GM10248 (cell line): ENCODE results near the gene ANKRD24.
"Not testable (repeated sequence)": the region's sequence is repeated elsewhere in the genome, so short reads cannot be mapped to it uniquely, and the experiment has no call there.

Experiments
- CTCF ChIA-PET: fragments of 300-600 bp; sonication (Branson Sonifier 250); formaldehyde crosslinking; extraction: SDS; loops from one replicate; lab custom pipeline; 2021; ENCODE audit warnings: antibody characterized with exemption; lab: Yijun Ruan, JAX
- POLR2A ChIA-PET: fragments of 350-650 bp; sonication (Branson Sonifier 250); formaldehyde crosslinking; extraction: SDS; loops from one replicate; lab custom pipeline; 2020; ENCODE audit warnings: antibody characterized with exemption; lab: Yijun Ruan, JAX
- DNase-seq: peaks from one replicate; pipeline ENCODE4 v3.0.0; 2012; ENCODE audit errors: extremely low spot score
- CTCF ChIP-seq: IDR thresholded peaks from 2 replicates; pipeline ENCODE4 v1.5.1; 2012; ENCODE audit warnings: mild to moderate bottlenecking, low read depth; ENCODE audit errors: extremely low read depth, missing control alignments, control extremely low read depth

ANKRD24 gene

GRCh38 chr19:4227771-4228170, 45.3 kb downstream of the ANKRD24 start:
- DNase-seq: no peak
- no peak for TF ChIP-seq CTCF
- ChIA-PET POLR2A (interaction anchor here (0.6 kb wide), 1 partner anchor 36 kb away, joined by 3 read pairs; no protein-coding TSS in a partner anchor), CTCF (interaction anchor here (1.3 kb wide), 1 partner anchor 40 kb away, joined by 3 read pairs; no protein-coding TSS in a partner anchor)

DNA sequence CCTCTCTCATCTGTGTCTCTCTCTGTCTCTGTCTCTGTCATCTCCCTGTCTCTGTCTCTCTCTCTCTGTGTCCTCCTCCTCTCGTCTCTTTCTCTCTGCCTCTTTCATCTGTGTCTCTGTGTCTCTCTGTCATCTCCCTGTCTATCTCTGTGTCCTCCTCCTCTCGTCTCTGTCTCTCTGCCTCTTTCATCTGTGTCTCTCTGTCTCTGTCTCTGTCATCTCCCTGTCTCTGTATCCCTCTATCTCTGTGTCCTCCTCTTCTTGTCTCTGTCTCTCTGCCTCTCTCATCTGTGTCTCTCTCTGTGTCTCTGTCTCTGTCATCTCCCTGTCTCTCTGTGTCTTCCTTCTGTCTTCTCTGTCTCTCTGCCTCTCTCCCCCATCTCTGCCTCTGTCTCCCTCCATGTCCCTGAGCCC, 46.3 kb downstream of the ANKRD24 start:
- no peak for DNase-seq
- no peak for TF ChIP-seq CTCF
- ChIA-PET CTCF (interaction anchor here (1.3 to 2.2 kb wide), 4 partner anchors 8 to 241 kb away, joined by 4 to 11 read pairs (median 6); no protein-coding TSS in a partner anchor), POLR2A (interaction anchor here (0.6 to 2.4 kb wide), 2 partner anchors 11 to 170 kb away, joined by 4 to 20 read pairs; no protein-coding TSS in a partner anchor)

GRCh38 chr19:4229179-4229931, 46.9 kb downstream of the ANKRD24 start, which contains the start of gene EBI3:
Gene EBI3, plus strand, starts transcription at chr19:4229523. Its CDS starts 28 bp downstream, at chr19:4229551.
- POLR2A ChIA-PET: interaction anchor here (0.6 to 2.4 kb wide), 2 partner anchors 11 to 170 kb away, joined by 4 to 20 read pairs; no protein-coding TSS in a partner anchor
- TF ChIP-seq CTCF: no peak
- DNase-seq: peak; percentile 89
- CTCF ChIA-PET: interaction anchor here (1.0 to 2.2 kb wide), 6 partner anchors 8 to 241 kb away, joined by 3 to 11 read pairs (median 4); partner anchors contain the start of gene YJU2

DNA sequence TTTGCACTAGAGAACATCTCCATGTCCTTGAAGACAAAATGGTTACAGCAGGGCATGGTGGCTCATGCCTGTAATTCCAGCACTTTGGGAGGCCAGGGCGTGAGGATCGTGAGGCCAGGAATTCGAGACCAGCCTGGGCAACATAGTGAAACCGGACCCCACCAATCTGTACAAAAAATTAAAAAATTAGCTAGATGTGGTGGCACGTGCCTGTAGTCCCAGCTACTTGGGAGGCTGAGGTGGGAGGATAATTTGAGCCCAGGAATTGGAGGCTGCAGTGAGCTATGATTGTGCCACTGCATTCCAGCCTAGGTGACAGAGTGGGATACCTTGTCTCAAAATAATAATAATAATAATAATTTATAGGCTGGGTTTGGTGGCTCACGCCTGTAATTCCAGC, 47.7 kb downstream of the ANKRD24 start:
- CTCF ChIA-PET: interaction anchor here (1.0 to 2.2 kb wide), 6 partner anchors 9 to 242 kb away, joined by 3 to 11 read pairs (median 4); partner anchors contain the start of gene YJU2
- POLR2A ChIA-PET: interaction anchor here (2.4 kb wide), 1 partner anchor 10 kb away, joined by 20 read pairs; no protein-coding TSS in a partner anchor
- DNase-seq: not testable (repeated sequence)

DNA sequence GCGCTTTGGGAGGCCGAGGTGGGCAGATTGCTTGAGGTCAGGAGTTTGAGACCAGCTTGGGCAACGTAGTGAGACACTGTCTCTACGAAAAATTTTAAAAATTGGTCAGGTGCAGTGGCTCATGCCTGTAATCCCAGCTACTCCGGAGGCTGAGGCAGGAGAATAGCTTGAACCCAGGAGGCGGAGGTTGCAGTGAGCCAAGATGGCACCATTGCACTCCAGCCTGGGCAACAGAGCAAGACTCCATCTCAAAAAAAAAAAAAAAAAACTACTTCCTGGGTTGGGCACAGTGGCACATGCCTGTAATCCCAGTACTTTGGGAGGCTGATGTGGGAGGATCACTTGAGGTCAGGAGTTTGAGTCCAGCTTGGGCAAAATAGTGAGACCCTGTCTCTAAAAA, 49.0 kb downstream of the ANKRD24 start:
- POLR2A ChIA-PET: interaction anchor here (0.6 kb wide), 1 partner anchor 150 kb away, joined by 7 read pairs; no protein-coding TSS in a partner anchor
- CTCF ChIA-PET: interaction anchor here (2.2 to 4.6 kb wide), 2 partner anchors 10 to 11 kb away, joined by 15 to 35 read pairs; no protein-coding TSS in a partner anchor
- DNase-seq: not testable (repeated sequence)

DNA sequence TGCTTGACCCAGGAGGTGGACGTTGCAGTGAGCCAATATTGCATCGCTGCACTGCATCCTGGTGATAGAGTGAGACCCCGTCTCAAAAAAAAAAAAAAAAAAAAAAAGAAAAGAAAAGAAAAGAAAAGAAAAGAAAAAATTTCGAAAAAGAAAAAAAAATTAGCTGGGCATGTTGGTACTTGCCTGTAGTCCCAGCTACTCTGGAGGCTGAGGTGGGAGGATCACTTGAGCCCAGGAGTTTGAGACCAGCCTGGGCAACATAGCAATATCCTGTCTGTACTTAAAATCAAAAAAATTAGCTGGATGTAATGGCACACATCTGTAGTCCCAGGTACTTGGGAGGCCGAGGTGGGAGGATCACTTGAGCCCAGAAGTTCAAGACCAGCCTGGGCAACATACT, 49.6 kb downstream of the ANKRD24 start:
- DNase-seq: not testable (repeated sequence)
- POLR2A ChIA-PET: interaction anchor here (0.6 to 0.7 kb wide), 4 partner anchors 67 to 1049 kb away, joined by 5 to 8 read pairs (median 7); no protein-coding TSS in a partner anchor
- CTCF ChIA-PET: interaction anchor here (1.0 to 4.6 kb wide), 6 partner anchors 11 to 150 kb away, joined by 4 to 35 read pairs (median 10); partner anchors contain the start of genes STAP2 and YJU2

DNA sequence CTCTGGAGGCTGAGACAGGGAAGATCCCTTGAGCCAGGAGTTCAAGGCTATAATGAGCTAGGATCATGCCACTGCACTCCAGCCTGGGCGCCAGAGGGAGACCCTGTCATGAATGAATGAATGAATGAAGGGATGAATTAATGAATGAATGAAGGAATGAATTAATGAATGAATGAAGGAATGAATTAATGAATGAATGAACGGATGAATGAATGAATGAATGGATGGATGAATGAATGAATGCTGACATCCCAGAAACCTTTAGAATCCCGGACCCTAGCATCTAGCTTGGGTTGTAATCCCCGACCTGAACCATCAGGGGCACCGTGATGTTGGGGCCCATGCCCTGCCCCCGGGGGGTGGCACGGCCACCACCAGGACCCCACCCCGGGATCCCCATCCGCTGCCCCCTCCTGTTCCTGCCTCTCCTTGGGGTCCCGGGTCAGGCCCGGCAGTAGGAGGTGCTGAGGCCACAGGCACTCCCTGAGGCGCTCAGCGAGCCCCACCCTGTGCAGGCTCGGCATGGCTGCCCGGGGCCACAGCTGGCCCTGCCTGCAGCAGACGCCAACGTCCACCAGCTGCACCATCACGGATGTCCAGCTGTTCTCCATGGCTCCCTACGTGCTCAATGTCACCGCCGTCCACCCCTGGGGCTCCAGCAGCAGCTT, 50.3 kb downstream of the ANKRD24 start:
- CTCF ChIA-PET: interaction anchor here (0.7 to 4.6 kb wide), 7 partner anchors 10 to 149 kb away, joined by 4 to 35 read pairs (median 5); partner anchors contain the start of genes STAP2 and YJU2
- POLR2A ChIA-PET: interaction anchor here (0.5 to 0.7 kb wide), 4 partner anchors 10 to 1049 kb away, joined by 5 to 8 read pairs (median 6); no protein-coding TSS in a partner anchor
- no peak for TF ChIP-seq CTCF
- DNase-seq: no peak
